ENCODE measurements around the gene LPCAT1. TPM values are rescaled to one million over a fixed set of nuclear protein-coding genes. Genes with fewer than 3 reads are reported as not detected.
A peak's percentile ranks its signal among the peaks of the same experiment; 100 is the strongest.

LPCAT1 gene
- total RNA-seq, 6 experiments from 2014 or later: 37.5 to 53.5 (median 44.1) TPM

GRCh38 chr5:1565737-1566734 is 42.3 kb upstream of the LPCAT1 start:
- H3K27me3 Mint-ChIP-seq (ENCODE audit: insufficient read depth): peaks cover 4% of the 10 kb centered on the region

GRCh38 chr5:1564824-1565736 is 41.3 kb upstream of the LPCAT1 start:
- Mint-ChIP-seq H3K27ac (no peak overlapping the region), H3K4me1 (ENCODE audit: low read depth) (peaks cover 35% of the 10 kb centered on the region), H3K9me3 (peaks cover 4% of the 10 kb centered on the region; the same call in 1 of the 2 replicates), H3K27me3 (ENCODE audit: insufficient read depth) (peaks cover 7% of the 10 kb centered on the region), H3K4me3 (no peak overlapping the region), H3K36me3 (ENCODE audit: low read depth) (peaks cover under 1% of the 10 kb centered on the region)
- no peak for DNase-seq
- TF ChIP-seq CTCF (IDR thresholded peaks at IDR 0.05): no peak

More at GRCh38 chr5:1565737-1566734, 42.3 kb upstream of the LPCAT1 start:
- Mint-ChIP-seq H3K4me3 (no peak overlapping the region), H3K27ac (no peak overlapping the region), H3K36me3 (ENCODE audit: low read depth) (peaks cover 6% of the 10 kb centered on the region), H3K4me1 (ENCODE audit: low read depth) (peaks cover 35% of the 10 kb centered on the region), H3K9me3 (peaks cover 7% of the 10 kb centered on the region; the same call in 1 of the 2 replicates)
- TF ChIP-seq CTCF (IDR thresholded peaks at IDR 0.05): no peak
- DNase-seq: no peak

- Mint-ChIP-seq H3K27me3 (ENCODE audit: insufficient read depth) (peaks cover 12% of the 10 kb centered on the region), H3K27ac (peak overlapping the region; percentile 30; the same call in 1 of the 2 replicates), H3K36me3 (ENCODE audit: low read depth) (no peaks in the 10 kb centered on the region), H3K4me1 (ENCODE audit: low read depth) (peaks cover 35% of the 10 kb centered on the region), H3K4me3 (no peak overlapping the region), H3K9me3 (no peaks in the 10 kb centered on the region)
- peak; percentile 69 for DNase-seq
- no peak for TF ChIP-seq CTCF (IDR thresholded peaks at IDR 0.05)
These were observed 40.5 kb upstream of the LPCAT1 start for GRCh38 chr5:1564182-1564748.

GRCh38 chr5:1563617-1564181 is 39.9 kb upstream of the LPCAT1 start:
- Mint-ChIP-seq H3K9me3 (no peaks in the 10 kb centered on the region), H3K4me3 (no peak overlapping the region), H3K4me1 (ENCODE audit: low read depth) (peaks cover 33% of the 10 kb centered on the region), H3K36me3 (ENCODE audit: low read depth) (no peaks in the 10 kb centered on the region), H3K27ac (peak overlapping the region; percentile 30; the same call in 1 of the 2 replicates), H3K27me3 (ENCODE audit: insufficient read depth) (peaks cover 15% of the 10 kb centered on the region)
- TF ChIP-seq CTCF (IDR thresholded peaks at IDR 0.05): no peak
- DNase-seq: no peak

GRCh38 chr5:1563051-1563461 is 39.3 kb upstream of the LPCAT1 start:
- Mint-ChIP-seq H3K4me1 (ENCODE audit: low read depth) (peaks cover 26% of the 10 kb centered on the region), H3K36me3 (ENCODE audit: low read depth) (no peaks in the 10 kb centered on the region)

More at GRCh38 chr5:1563051-1563461, 39.3 kb upstream of the LPCAT1 start:
- Mint-ChIP-seq H3K4me3 (no peak overlapping the region), H3K9me3 (no peaks in the 10 kb centered on the region), H3K27me3 (ENCODE audit: insufficient read depth) (peaks cover 15% of the 10 kb centered on the region), H3K27ac (no peak overlapping the region)
- no peak for DNase-seq
- TF ChIP-seq CTCF (IDR thresholded peaks at IDR 0.05): no peak
